GM23338 (cell line): ENCODE results near the gene FNDC3B. TPM values are rescaled to one million over a fixed set of nuclear protein-coding genes. Genes with fewer than 3 reads are reported as not detected.

Source experiments
- ATAC-seq: fragments of 200-7000 bp; cut with Tn5 transposase; 3 replicates; pipeline ENCODE4 v1.9.1; 2020
- DNase-seq: peaks from one replicate; pipeline ENCODE4 v3.0.0-alpha.2; 2015; ENCODE audit warnings: low spot score
- H2AFZ ChIP-seq: fragments of 200-600 bp; sonication (generic); 2 replicates; pipeline ENCODE4 v1.8.0; 2016; ENCODE audit warnings: antibody characterized with exemption, mild to moderate bottlenecking, moderate library complexity
- H3F3A ChIP-seq: fragments of 200-600 bp; sonication (generic); replicated peaks from 2 replicates; pipeline ENCODE4 v1.8.0; 2017; ENCODE audit warnings: antibody characterized with exemption, mixed run types, low read depth
- H3K27ac ChIP-seq: fragments of 200-600 bp; sonication (generic); 2 replicates; pipeline ENCODE4 v1.6.1; 2016; ENCODE audit warnings: low read depth
- H3K27me3 ChIP-seq: fragments of 200-600 bp; sonication (generic); 2 replicates; pipeline ENCODE4 v1.8.0; 2016; ENCODE audit warnings: mild to moderate bottlenecking, mixed run types, moderate library complexity; ENCODE audit not compliant: insufficient read depth
- H3K36me3 ChIP-seq: fragments of 200-600 bp; sonication (generic); 2 replicates; pipeline ENCODE4 v1.8.0; 2016; ENCODE audit warnings: mild to moderate bottlenecking; ENCODE audit not compliant: insufficient read depth
- H3K4me1 ChIP-seq: fragments of 200-600 bp; sonication (generic); 2 replicates; pipeline ENCODE4 v1.8.0; 2016; ENCODE audit warnings: mild to moderate bottlenecking, moderate library complexity; ENCODE audit not compliant: insufficient read depth
- H3K4me2 ChIP-seq: fragments of 200-600 bp; sonication (generic); 2 replicates; pipeline ENCODE4 v1.7.1; 2017; ENCODE audit warnings: mixed run types
- H3K4me3 ChIP-seq: fragments of 200-600 bp; sonication (generic); 2 replicates; pipeline ENCODE4 v1.6.1; 2016; ENCODE audit warnings: mixed run types
- H3K79me2 ChIP-seq: fragments of 200-600 bp; sonication (generic); replicated peaks from 2 replicates; pipeline ENCODE4 v1.8.0; 2017; ENCODE audit warnings: mild to moderate bottlenecking; ENCODE audit not compliant: insufficient read depth
- H3K9me2 ChIP-seq: fragments of 200-600 bp; sonication (generic); 2 replicates; pipeline ENCODE4 v1.8.0; 2017; ENCODE audit not compliant: insufficient read depth
- H4K20me1 ChIP-seq: fragments of 200-600 bp; sonication (generic); replicated peaks from 2 replicates; pipeline ENCODE4 v1.8.0; 2017; ENCODE audit warnings: mild to moderate bottlenecking; ENCODE audit not compliant: insufficient read depth
- H3K27ac Mint-ChIP-seq: 2 replicates; pipeline ENCODE4 v1.8.0; 2020; ENCODE audit warnings: inconsistent platforms, mild to moderate bottlenecking, moderate library complexity, mixed read lengths
- H3K27me3 Mint-ChIP-seq: 3 replicates; pipeline ENCODE4 v1.8.0; 2022; ENCODE audit warnings: low read depth, mild to moderate bottlenecking, moderate library complexity, mixed read lengths, inconsistent platforms; ENCODE audit not compliant: insufficient read depth, poor library complexity
- H3K36me3 Mint-ChIP-seq: 3 replicates; pipeline ENCODE4 v1.8.0; 2021; ENCODE audit warnings: low read depth, mild to moderate bottlenecking, inconsistent platforms, moderate library complexity, mixed read lengths
- H3K4me1 Mint-ChIP-seq: 3 replicates; pipeline ENCODE4 v1.8.0; 2020; ENCODE audit warnings: mild to moderate bottlenecking, inconsistent platforms, mixed read lengths
- H3K4me3 Mint-ChIP-seq: 3 replicates; pipeline ENCODE4 v1.8.0; 2021; ENCODE audit warnings: moderate library complexity, mild to moderate bottlenecking, inconsistent platforms, mixed read lengths
- H3K9me3 Mint-ChIP-seq: 3 replicates; pipeline ENCODE4 v1.8.0; 2020; ENCODE audit warnings: moderate library complexity, mild to moderate bottlenecking, inconsistent platforms, mixed read lengths
- CREB1 ChIP-seq: fragments of 250-450 bp; sonication (Bioruptor Pico); IDR thresholded peaks from 2 replicates; pipeline ENCODE4 v1.5.0; 2020; ENCODE audit warnings: low read depth, mild to moderate bottlenecking, moderate library complexity
- EZH2 ChIP-seq: fragments of 200-600 bp; sonication (generic); IDR thresholded peaks from one replicate; pipeline ENCODE4 v1.8.0; 2017; ENCODE audit warnings: antibody characterized with exemption, mild to moderate bottlenecking, low read depth; ENCODE audit not compliant: unreplicated experiment
- EZH2phosphoT487 ChIP-seq: fragments of 200-600 bp; sonication (generic); IDR thresholded peaks from one replicate; pipeline ENCODE4 v1.8.1; 2018; ENCODE audit warnings: antibody characterized with exemption; ENCODE audit not compliant: unreplicated experiment
- JUNB ChIP-seq: IDR thresholded peaks from one replicate; pipeline ENCODE4 v1.6.1; 2016; ENCODE audit warnings: antibody characterized with exemption; ENCODE audit not compliant: unreplicated experiment
- NANOG ChIP-seq: IDR thresholded peaks from 2 replicates; pipeline ENCODE4 v1.6.1; 2016; ENCODE audit warnings: antibody characterized with exemption, borderline replicate concordance
- POLR2AphosphoS5 ChIP-seq: IDR thresholded peaks from 2 replicates; pipeline ENCODE4 v1.6.1; 2016; ENCODE audit warnings: antibody characterized with exemption, low read depth
- STAT1 ChIP-seq: IDR thresholded peaks from one replicate; pipeline ENCODE4 v1.6.1; 2016; ENCODE audit warnings: antibody characterized with exemption; ENCODE audit not compliant: unreplicated experiment
- ZNF114 ChIP-seq: fragments of 250-450 bp; sonication (Bioruptor Pico); IDR thresholded peaks from 2 replicates; pipeline ENCODE4 v1.5.0; 2020; ENCODE audit warnings: mild to moderate bottlenecking, moderate library complexity
- ZNF331 ChIP-seq: fragments of 250-450 bp; sonication (Bioruptor Pico); IDR thresholded peaks from 2 replicates; pipeline ENCODE4 v1.5.0; 2020; ENCODE audit warnings: low read depth, mild to moderate bottlenecking, moderate library complexity
- polyA plus RNA-seq: library from polyadenylated mRNA; unstranded; fragments of >200 nt; fragmentation: Nextera tagmentation; extraction: Ambion mirVana; gene quantifications from 2 replicates; pipeline ENCODE4 v1.2.1, GENCODE V29; 2016
- total RNA-seq: library from RNA; depleted of rRNA; stranded (reverse); fragments of >200 nt; shearing (Covaris generic); gene quantifications from 2 replicates; pipeline ENCODE4 v1.2.3, GENCODE V29; 2014
- TF ChIP-seq, protein P1 (sequence below): IDR thresholded peaks from 2 replicates; pipeline ENCODE4 v1.6.1; 2016; ENCODE audit warnings: antibody characterized with exemption
- TF ChIP-seq, protein P2 (sequence below), 2 experiments: fragments of 200-600 bp in 1 of 2; sonication (generic) in 1 of 2; conservative IDR thresholded peaks; 2 replicates each; pipeline versions ENCODE4 v1.5.1 to v1.6.1; 2016 to 2017; ENCODE audit warnings: antibody characterized with exemption in 2 of 2, low read depth in 2 of 2, mild to moderate bottlenecking in 2 of 2, moderate library complexity in 1 of 2
- TF ChIP-seq, protein P3 (sequence below): fragments of 250-450 bp; sonication (Bioruptor Pico); IDR thresholded peaks from 2 replicates; pipeline ENCODE4 v1.5.0; 2020; ENCODE audit warnings: mild to moderate bottlenecking, moderate library complexity
- TF ChIP-seq, protein P4 (sequence below): IDR thresholded peaks from one replicate; pipeline ENCODE4 v1.6.1; 2018; ENCODE audit warnings: antibody characterized with exemption; ENCODE audit not compliant: unreplicated experiment

The FNDC3B gene
- total and polyA plus RNA-seq, 2 experiments from 2014 or later, result 19.1 to 55.4 TPM

DNA sequence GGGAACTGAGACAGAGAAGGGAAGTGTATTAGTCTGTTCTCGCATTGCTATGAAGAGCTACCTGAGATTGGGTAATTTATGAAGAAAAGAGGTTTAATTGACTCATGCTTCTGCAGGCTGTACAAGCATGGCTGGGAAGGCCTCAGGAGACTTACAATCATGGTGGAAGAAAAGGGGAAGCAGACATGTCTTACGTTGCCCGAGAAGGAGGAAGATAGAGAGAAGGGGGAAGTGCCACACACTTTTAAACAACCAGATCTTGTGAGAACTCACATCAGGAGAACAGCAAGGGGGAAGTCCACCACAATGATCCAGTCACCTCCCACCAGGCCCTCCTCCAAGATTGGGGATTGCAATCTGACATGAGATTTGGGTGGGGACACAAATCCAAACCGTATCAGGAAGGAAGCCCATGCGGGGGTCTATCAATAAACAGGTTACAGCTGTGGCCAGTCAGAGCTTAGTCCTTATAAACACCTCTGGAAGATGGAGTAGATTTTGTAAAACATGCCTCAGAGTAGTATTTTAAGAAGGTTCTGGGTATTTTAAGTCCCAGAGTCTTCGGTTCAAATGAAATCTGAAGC is 254.9 kb downstream of the FNDC3B start:
- H3F3A ChIP-seq, result no peaks in the 10 kb centered on the region
- 0 out of 2 replicates have a peak, but pooled peaks cover 4% of the 10 kb centered on the region for H3K36me3 ChIP-seq
- no peak overlapping the region for H3K4me2 ChIP-seq
- Mint-ChIP-seq H3K27ac (peak overlapping the region; percentile 8; the same call in 1 of the 2 replicates), H3K4me1 (peaks cover 9% of the 10 kb centered on the region), H3K9me3 (no peaks in the 10 kb centered on the region), H3K36me3 (peaks cover 26% of the 10 kb centered on the region), H3K4me3 (no peak overlapping the region), H3K27me3 (peaks cover 2% of the 10 kb centered on the region)
- TF ChIP-seq ZNF114 (CRISPR knock-in tag) (no peak), JUNB (no peak), CREB1 (CRISPR knock-in tag) (no peak), ZNF331 (CRISPR knock-in tag) (no peak), POLR2AphosphoS5 (no peak), EZH2 (no peak), STAT1 (no peak), EZH2phosphoT487 (no peak), NANOG (no peak)
- TF ChIP-seq, protein P1, sequence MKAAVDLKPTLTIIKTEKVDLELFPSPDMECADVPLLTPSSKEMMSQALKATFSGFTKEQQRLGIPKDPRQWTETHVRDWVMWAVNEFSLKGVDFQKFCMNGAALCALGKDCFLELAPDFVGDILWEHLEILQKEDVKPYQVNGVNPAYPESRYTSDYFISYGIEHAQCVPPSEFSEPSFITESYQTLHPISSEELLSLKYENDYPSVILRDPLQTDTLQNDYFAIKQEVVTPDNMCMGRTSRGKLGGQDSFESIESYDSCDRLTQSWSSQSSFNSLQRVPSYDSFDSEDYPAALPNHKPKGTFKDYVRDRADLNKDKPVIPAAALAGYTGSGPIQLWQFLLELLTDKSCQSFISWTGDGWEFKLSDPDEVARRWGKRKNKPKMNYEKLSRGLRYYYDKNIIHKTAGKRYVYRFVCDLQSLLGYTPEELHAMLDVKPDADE, result no peak
- TF ChIP-seq, protein P2, sequence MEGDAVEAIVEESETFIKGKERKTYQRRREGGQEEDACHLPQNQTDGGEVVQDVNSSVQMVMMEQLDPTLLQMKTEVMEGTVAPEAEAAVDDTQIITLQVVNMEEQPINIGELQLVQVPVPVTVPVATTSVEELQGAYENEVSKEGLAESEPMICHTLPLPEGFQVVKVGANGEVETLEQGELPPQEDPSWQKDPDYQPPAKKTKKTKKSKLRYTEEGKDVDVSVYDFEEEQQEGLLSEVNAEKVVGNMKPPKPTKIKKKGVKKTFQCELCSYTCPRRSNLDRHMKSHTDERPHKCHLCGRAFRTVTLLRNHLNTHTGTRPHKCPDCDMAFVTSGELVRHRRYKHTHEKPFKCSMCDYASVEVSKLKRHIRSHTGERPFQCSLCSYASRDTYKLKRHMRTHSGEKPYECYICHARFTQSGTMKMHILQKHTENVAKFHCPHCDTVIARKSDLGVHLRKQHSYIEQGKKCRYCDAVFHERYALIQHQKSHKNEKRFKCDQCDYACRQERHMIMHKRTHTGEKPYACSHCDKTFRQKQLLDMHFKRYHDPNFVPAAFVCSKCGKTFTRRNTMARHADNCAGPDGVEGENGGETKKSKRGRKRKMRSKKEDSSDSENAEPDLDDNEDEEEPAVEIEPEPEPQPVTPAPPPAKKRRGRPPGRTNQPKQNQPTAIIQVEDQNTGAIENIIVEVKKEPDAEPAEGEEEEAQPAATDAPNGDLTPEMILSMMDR (conservative IDR thresholded peaks at IDR 0.05; ENCODE audit: low read depth in 2 of 2), result no peak
- TF ChIP-seq, protein P3, sequence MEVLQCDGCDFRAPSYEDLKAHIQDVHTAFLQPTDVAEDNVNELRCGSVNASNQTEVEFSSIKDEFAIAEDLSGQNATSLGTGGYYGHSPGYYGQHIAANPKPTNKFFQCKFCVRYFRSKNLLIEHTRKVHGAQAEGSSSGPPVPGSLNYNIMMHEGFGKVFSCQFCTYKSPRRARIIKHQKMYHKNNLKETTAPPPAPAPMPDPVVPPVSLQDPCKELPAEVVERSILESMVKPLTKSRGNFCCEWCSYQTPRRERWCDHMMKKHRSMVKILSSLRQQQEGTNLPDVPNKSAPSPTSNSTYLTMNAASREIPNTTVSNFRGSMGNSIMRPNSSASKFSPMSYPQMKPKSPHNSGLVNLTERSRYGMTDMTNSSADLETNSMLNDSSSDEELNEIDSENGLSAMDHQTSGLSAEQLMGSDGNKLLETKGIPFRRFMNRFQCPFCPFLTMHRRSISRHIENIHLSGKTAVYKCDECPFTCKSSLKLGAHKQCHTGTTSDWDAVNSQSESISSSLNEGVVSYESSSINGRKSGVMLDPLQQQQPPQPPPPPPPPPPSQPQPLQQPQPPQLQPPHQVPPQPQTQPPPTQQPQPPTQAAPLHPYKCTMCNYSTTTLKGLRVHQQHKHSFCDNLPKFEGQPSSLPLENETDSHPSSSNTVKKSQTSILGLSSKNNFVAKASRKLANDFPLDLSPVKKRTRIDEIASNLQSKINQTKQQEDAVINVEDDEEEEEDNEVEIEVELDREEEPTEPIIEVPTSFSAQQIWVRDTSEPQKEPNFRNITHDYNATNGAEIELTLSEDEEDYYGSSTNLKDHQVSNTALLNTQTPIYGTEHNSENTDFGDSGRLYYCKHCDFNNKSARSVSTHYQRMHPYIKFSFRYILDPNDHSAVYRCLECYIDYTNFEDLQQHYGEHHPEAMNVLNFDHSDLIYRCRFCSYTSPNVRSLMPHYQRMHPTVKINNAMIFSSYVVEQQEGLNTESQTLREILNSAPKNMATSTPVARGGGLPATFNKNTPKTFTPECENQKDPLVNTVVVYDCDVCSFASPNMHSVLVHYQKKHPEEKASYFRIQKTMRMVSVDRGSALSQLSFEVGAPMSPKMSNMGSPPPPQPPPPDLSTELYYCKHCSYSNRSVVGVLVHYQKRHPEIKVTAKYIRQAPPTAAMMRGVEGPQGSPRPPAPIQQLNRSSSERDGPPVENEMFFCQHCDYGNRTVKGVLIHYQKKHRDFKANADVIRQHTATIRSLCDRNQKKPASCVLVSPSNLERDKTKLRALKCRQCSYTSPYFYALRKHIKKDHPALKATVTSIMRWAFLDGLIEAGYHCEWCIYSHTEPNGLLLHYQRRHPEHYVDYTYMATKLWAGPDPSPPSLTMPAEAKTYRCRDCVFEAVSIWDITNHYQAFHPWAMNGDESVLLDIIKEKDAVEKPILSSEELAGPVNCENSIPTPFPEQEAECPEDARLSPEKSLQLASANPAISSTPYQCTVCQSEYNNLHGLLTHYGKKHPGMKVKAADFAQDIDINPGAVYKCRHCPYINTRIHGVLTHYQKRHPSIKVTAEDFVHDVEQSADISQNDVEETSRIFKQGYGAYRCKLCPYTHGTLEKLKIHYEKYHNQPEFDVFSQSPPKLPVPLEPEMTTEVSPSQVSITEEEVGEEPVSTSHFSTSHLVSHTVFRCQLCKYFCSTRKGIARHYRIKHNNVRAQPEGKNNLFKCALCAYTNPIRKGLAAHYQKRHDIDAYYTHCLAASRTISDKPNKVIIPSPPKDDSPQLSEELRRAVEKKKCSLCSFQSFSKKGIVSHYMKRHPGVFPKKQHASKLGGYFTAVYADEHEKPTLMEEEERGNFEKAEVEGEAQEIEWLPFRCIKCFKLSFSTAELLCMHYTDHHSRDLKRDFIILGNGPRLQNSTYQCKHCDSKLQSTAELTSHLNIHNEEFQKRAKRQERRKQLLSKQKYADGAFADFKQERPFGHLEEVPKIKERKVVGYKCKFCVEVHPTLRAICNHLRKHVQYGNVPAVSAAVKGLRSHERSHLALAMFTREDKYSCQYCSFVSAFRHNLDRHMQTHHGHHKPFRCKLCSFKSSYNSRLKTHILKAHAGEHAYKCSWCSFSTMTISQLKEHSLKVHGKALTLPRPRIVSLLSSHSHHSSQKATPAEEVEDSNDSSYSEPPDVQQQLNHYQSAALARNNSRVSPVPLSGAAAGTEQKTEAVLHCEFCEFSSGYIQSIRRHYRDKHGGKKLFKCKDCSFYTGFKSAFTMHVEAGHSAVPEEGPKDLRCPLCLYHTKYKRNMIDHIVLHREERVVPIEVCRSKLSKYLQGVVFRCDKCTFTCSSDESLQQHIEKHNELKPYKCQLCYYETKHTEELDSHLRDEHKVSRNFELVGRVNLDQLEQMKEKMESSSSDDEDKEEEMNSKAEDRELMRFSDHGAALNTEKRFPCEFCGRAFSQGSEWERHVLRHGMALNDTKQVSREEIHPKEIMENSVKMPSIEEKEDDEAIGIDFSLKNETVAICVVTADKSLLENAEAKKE (CRISPR knock-in tag), result no peak
- TF ChIP-seq, protein P4, sequence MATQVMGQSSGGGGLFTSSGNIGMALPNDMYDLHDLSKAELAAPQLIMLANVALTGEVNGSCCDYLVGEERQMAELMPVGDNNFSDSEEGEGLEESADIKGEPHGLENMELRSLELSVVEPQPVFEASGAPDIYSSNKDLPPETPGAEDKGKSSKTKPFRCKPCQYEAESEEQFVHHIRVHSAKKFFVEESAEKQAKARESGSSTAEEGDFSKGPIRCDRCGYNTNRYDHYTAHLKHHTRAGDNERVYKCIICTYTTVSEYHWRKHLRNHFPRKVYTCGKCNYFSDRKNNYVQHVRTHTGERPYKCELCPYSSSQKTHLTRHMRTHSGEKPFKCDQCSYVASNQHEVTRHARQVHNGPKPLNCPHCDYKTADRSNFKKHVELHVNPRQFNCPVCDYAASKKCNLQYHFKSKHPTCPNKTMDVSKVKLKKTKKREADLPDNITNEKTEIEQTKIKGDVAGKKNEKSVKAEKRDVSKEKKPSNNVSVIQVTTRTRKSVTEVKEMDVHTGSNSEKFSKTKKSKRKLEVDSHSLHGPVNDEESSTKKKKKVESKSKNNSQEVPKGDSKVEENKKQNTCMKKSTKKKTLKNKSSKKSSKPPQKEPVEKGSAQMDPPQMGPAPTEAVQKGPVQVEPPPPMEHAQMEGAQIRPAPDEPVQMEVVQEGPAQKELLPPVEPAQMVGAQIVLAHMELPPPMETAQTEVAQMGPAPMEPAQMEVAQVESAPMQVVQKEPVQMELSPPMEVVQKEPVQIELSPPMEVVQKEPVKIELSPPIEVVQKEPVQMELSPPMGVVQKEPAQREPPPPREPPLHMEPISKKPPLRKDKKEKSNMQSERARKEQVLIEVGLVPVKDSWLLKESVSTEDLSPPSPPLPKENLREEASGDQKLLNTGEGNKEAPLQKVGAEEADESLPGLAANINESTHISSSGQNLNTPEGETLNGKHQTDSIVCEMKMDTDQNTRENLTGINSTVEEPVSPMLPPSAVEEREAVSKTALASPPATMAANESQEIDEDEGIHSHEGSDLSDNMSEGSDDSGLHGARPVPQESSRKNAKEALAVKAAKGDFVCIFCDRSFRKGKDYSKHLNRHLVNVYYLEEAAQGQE, result no peak
- no peak overlapping the region for H3K27ac ChIP-seq
- H3K27me3 ChIP-seq, result no peaks in the 10 kb centered on the region
- ATAC-seq (no peak), DNase-seq (no peak)
- H3K79me2 ChIP-seq, result 0 out of 2 replicates have a peak, but pooled peaks cover 3% of the 10 kb centered on the region
- no peaks in the 10 kb centered on the region for H3K9me2 ChIP-seq
- H3K4me3 ChIP-seq, result no peak overlapping the region
- H2AFZ ChIP-seq, result no peak overlapping the region
- H3K4me1 ChIP-seq, result no peaks in the 10 kb centered on the region
- no peaks in the 10 kb centered on the region; the same call in 1 of the 2 replicates for H4K20me1 ChIP-seq
